Naive thymus-derived CD4-positive, alpha-beta T cell (primary cell): ENCODE results near the gene SLC30A5. TPM values are rescaled to one million over a fixed set of nuclear protein-coding genes. Genes with fewer than 3 reads are reported as not detected.
"Not testable (repeated sequence)": the region's sequence is repeated elsewhere in the genome, so short reads cannot be mapped to it uniquely, and the experiment has no call there.

Experiments
- ATAC-seq: fragments of 150-1000 bp; cut with Tn5 transposase; 2 replicates; pipeline ENCODE4 v1.10.0; 2021; ENCODE audit warnings: mild to moderate bottlenecking, moderate library complexity
- CTCF ChIA-PET: fragments of 350-600 bp; sonication (Branson Sonifier 250); formaldehyde crosslinking; loops from one replicate; lab custom pipeline; 2021; ENCODE audit warnings: antibody characterized with exemption; lab: Charles Lee
- POLR2A ChIA-PET: fragments of 350-600 bp; sonication (Branson Sonifier 250); formaldehyde crosslinking; loops from one replicate; lab custom pipeline; 2021; ENCODE audit warnings: antibody characterized with exemption, inconsistent platforms; lab: Charles Lee
- DNase-seq, 9 donors: peaks; one replicate each; pipeline versions ENCODE4 v3.0.0 to v3.0.0-alpha.2; 2020 to 2022; ENCODE audit warnings: mixed read lengths in 1 of 9
- H3K27ac ChIP-seq: one replicate; pipeline ENCODE4 v1.7.0; 2013; ENCODE audit warnings: mild to moderate bottlenecking, low read depth, low read length, moderate library complexity
- H3K27me3 ChIP-seq, 2 donors: one replicate each; pipeline ENCODE4 v1.7.0; 2013; ENCODE audit warnings: low read length in 2 of 2, mild to moderate bottlenecking in 2 of 2, moderate library complexity in 2 of 2; ENCODE audit not compliant: control insufficient read depth in 2 of 2, insufficient read depth in 2 of 2
- H3K36me3 ChIP-seq, 3 experiments: 1 replicate in 2 of 3; 2 replicates in 1 of 3; pipeline ENCODE4 v1.7.0; 2013; ENCODE audit warnings: low read length in 3 of 3, mild to moderate bottlenecking in 3 of 3, moderate library complexity in 1 of 3; ENCODE audit not compliant: insufficient read depth in 3 of 3, control insufficient read depth in 2 of 3
- H3K4me1 ChIP-seq, 2 donors: one replicate each; pipeline ENCODE4 v1.7.0; 2013; ENCODE audit warnings: low read length in 2 of 2, mild to moderate bottlenecking in 2 of 2, moderate library complexity in 1 of 2; ENCODE audit not compliant: control insufficient read depth in 2 of 2, insufficient read depth in 2 of 2
- H3K4me3 ChIP-seq: 2 replicates; pipeline ENCODE4 v1.7.0; 2013; ENCODE audit warnings: mild to moderate bottlenecking, low read length
- H3K9me3 ChIP-seq, 3 experiments: 1 replicate in 2 of 3; 2 replicates in 1 of 3; pipeline ENCODE4 v1.7.0; 2013; ENCODE audit warnings: low read length in 3 of 3; ENCODE audit not compliant: control insufficient read depth in 2 of 3
- H3K27ac Mint-ChIP-seq, 9 donors: one replicate each; pipeline ENCODE4 v1.8.0; 2020 to 2022; ENCODE audit warnings: mixed read lengths in 9 of 9, mild to moderate bottlenecking in 8 of 9, moderate library complexity in 5 of 9, inconsistent platforms in 2 of 9
- H3K27me3 Mint-ChIP-seq, 5 donors: one replicate each; pipeline ENCODE4 v1.8.0; 2021 to 2022; ENCODE audit warnings: mixed read lengths in 5 of 5, mild to moderate bottlenecking in 1 of 5
- H3K36me3 Mint-ChIP-seq, 5 donors: one replicate each; pipeline ENCODE4 v1.8.0; 2020 to 2022; ENCODE audit warnings: mixed read lengths in 5 of 5, mild to moderate bottlenecking in 3 of 5, inconsistent platforms in 1 of 5
- H3K4me1 Mint-ChIP-seq, 7 donors: one replicate each; pipeline ENCODE4 v1.8.0; 2020 to 2022; ENCODE audit warnings: mixed read lengths in 7 of 7, mild to moderate bottlenecking in 3 of 7, inconsistent platforms in 1 of 7
- H3K4me3 Mint-ChIP-seq, 10 donors: one replicate each; pipeline ENCODE4 v1.8.0; 2020 to 2022; ENCODE audit warnings: mild to moderate bottlenecking in 10 of 10, mixed read lengths in 10 of 10, moderate library complexity in 6 of 10, inconsistent platforms in 2 of 10
- H3K9me3 Mint-ChIP-seq, 11 donors: one replicate each; pipeline ENCODE4 v1.8.0; 2020 to 2022; ENCODE audit warnings: mixed read lengths in 11 of 11, mild to moderate bottlenecking in 4 of 11, inconsistent platforms in 1 of 11, moderate library complexity in 1 of 11
- intact Hi-C, 2 donors: fragments of 100-400 bp; cut with micrococcal nuclease; formaldehyde crosslinking; loops; one replicate each; pipeline ENCODE4 v1.15.1; 2023
- polyA plus RNA-seq, 2 donors: library from polyadenylated mRNA; unstranded; fragments of 300-500 nt; fragmentation: Illumina TruSeq; gene quantifications; one replicate each; pipeline ENCODE4 v1.2.3, GENCODE V29; 2021
- total RNA-seq, 6 experiments: library from RNA in 5 of 6; stranded (reverse) in 5 of 6; gene quantifications; 1 replicate in 5 of 6; 2 replicates in 1 of 6; pipeline ENCODE4 v1.2.3 and lab custom pipeline; 2021 to 2026

SLC30A5 gene
- total and polyA plus RNA-seq, 7 experiments from 2014 or later, result 15.9 to 46.5 (median 32.1) TPM

DNA sequence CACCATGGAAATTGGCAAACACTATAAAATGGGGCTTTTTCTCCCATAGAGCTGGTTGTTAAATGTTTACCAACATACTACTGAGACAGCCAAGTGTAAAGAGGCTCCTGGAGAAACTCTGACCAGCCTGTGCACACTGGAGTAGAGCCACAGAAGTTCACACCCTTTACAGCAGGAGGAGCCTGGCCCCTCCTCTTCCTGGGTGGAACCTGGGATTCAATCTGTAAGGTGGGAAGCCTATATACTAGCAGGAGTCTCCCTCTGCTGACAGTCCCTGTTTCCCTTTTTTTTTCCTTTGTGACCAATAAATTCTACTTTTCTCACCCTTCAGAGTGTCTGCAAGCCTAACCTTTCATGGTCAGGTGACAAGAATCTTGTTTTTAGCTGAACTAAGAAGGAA is 10.4 kb upstream of the SLC30A5 start:
- Histone ChIP-seq H3K9me3 (no peaks in the 10 kb centered on the region), H3K4me1 (no peaks in the 10 kb centered on the region), H3K27me3 (no peaks in the 10 kb centered on the region), H3K36me3 (no peaks in the 10 kb centered on the region), H3K4me3 (no peak overlapping the region), H3K27ac (no peak overlapping the region)
- no peak for ATAC-seq
- POLR2A ChIA-PET, result no interaction called here
- Mint-ChIP-seq H3K9me3 (no peaks in the 10 kb centered on the region), H3K27me3 (no peaks in the 10 kb centered on the region), H3K4me1 (peaks cover 0 to 20% (median 7%) of the 10 kb centered on the region in 7 donors), H3K27ac (no peak overlapping the region), H3K36me3 (no peaks in the 10 kb centered on the region), H3K4me3 (no peak overlapping the region)
- intact Hi-C loops, result no loop called here
- no peak for DNase-seq
- CTCF ChIA-PET, result interaction anchor here (1.0 to 2.2 kb wide), 2 partner anchors 10 to 56 kb away, joined by 3 to 6 read pairs; partner anchors contain the start of gene SLC30A5

DNA sequence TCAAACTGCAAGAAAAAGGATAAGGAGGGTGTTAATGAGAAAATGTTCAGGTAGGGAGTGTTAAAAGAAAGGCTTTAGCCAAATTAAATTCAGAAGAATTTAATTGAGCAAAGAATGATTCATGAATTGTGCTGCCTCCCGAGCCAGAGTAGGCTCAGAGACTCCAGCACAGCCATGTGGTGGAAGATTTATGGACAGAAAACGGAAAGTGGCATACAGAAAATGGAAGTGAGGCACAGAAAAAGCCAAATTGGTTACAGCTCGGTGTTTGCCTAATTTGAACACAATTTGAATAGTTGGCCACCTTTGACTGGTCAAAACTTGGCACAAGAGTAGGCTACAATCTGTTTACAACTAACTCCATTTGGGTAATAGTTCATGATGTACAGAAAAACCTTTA is 9.6 kb upstream of the SLC30A5 start:
- Histone ChIP-seq H3K9me3 (no peaks in the 10 kb centered on the region), H3K4me3 (no peak overlapping the region), H3K27me3 (no peaks in the 10 kb centered on the region), H3K27ac (no peak overlapping the region), H3K36me3 (no peaks in the 10 kb centered on the region), H3K4me1 (no peaks in the 10 kb centered on the region)
- intact Hi-C loops, result no loop called here
- POLR2A ChIA-PET, result no interaction called here
- Mint-ChIP-seq H3K4me3 (no peak overlapping the region), H3K4me1 (peaks cover 0 to 16% (median 7%) of the 10 kb centered on the region in 7 donors), H3K27me3 (no peaks in the 10 kb centered on the region), H3K36me3 (no peaks in the 10 kb centered on the region), H3K27ac (no peak overlapping the region), H3K9me3 (no peaks in the 10 kb centered on the region)
- DNase-seq, result no peak
- no peak for ATAC-seq
- CTCF ChIA-PET, result interaction anchor here (1.0 to 2.2 kb wide), 2 partner anchors 9 to 57 kb away, joined by 3 to 6 read pairs; partner anchors contain the start of gene SLC30A5

- Mint-ChIP-seq H3K4me1 (peaks cover 0 to 15% (median 7%) of the 10 kb centered on the region in 7 donors), H3K4me3 (no peak overlapping the region), H3K27me3 (no peaks in the 10 kb centered on the region), H3K27ac (peak overlapping the region in 1 of 9 donors; percentile 1), H3K9me3 (no peaks in the 10 kb centered on the region), H3K36me3 (no peaks in the 10 kb centered on the region)
- intact Hi-C loops, result no loop called here
- H3K27me3 ChIP-seq, result no peaks in the 10 kb centered on the region
- no peak overlapping the region for H3K4me3 ChIP-seq
- H3K27ac ChIP-seq, result no peak overlapping the region
- POLR2A ChIA-PET, result interaction anchor here (0.6 kb wide), 1 partner anchor 503 kb away, joined by 4 read pairs; no protein-coding TSS in a partner anchor
- no peaks in the 10 kb centered on the region for H3K4me1 ChIP-seq
- DNase-seq (no peak), ATAC-seq (no peak)
- CTCF ChIA-PET, result interaction anchor here (1.1 to 2.2 kb wide), 2 partner anchors 9 to 13 kb away, joined by 4 to 6 read pairs; partner anchors contain the start of gene SLC30A5
- H3K9me3 ChIP-seq, result no peaks in the 10 kb centered on the region
- H3K36me3 ChIP-seq, result no peaks in the 10 kb centered on the region
Observed at GRCh38 chr5:69084903-69085302, 8.9 kb upstream of the SLC30A5 start.

DNA sequence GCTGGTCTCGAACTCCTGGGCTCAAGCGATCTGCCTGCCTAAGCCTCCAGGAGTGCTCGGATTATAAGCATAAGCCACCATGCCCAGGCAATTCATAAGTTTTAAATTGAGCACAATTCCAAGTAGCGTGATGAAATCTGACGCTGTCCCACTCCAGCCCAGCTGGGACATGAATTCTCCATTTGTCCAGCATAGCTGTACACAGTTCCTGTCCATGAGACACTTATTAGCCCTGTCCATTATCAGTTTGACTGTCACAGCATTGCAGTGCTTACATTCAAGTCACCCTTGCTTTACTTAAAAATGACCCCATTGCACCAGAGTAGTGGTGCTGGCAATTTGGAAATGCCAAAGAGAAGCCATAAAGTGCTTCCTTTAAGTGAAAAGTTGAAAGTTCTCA is 7.6 kb upstream of the SLC30A5 start:
- Mint-ChIP-seq H3K36me3 (no peaks in the 10 kb centered on the region), H3K27ac (no peak overlapping the region), H3K4me1 (peaks cover 0 to 18% (median 7%) of the 10 kb centered on the region in 7 donors), H3K9me3 (no peaks in the 10 kb centered on the region), H3K27me3 (no peaks in the 10 kb centered on the region), H3K4me3 (no peak overlapping the region)
- Histone ChIP-seq H3K27me3 (no peaks in the 10 kb centered on the region), H3K4me1 (no peaks in the 10 kb centered on the region), H3K36me3 (no peaks in the 10 kb centered on the region), H3K4me3 (no peak overlapping the region), H3K27ac (no peak overlapping the region), H3K9me3 (no peaks in the 10 kb centered on the region)
- intact Hi-C loops, result no loop called here
- ChIA-PET CTCF (interaction anchor here (1.1 kb wide), 1 partner anchor 14 kb away, joined by 4 read pairs; no protein-coding TSS in a partner anchor), POLR2A (no interaction called here)
- DNase-seq (no peak), ATAC-seq (no peak)

DNA sequence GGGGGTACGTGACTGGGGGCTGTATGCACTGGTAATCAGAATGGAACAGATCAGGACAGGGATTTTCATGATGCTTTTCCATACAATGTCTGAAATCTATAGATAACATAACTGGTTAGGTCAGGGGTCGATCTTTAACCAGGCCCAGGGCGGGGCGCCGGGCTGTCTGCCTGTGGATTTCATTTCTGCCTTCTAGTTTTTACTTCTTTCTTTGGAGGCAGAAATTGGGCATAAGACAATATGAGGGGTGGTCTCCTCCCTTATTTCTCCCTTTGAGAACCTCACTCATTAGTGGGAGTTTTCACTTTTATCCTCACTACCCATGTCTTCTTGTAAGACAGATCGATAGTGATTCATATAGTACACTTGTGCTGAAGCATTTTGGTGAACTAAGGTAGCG is 5.8 kb upstream of the SLC30A5 start:
- H3K27me3 Mint-ChIP-seq, H3K27ac ChIP-seq, ATAC-seq, CTCF ChIA-PET, H3K9me3 Mint-ChIP-seq, DNase-seq, H3K36me3 Mint-ChIP-seq, H3K27me3 ChIP-seq, POLR2A ChIA-PET, H3K27ac Mint-ChIP-seq, H3K4me3 ChIP-seq, intact Hi-C loops, H3K36me3 ChIP-seq, H3K4me1 ChIP-seq, H3K9me3 ChIP-seq, H3K4me3 Mint-ChIP-seq: not testable (repeated sequence)
- peaks cover 0 to 19% (median 7%) of the 10 kb centered on the region in 7 donors for H3K4me1 Mint-ChIP-seq

- DNase-seq (no peak), ATAC-seq (no peak)
- Mint-ChIP-seq H3K27ac (no peak overlapping the region), H3K9me3 (peaks cover 0 to 2% (median 0%) of the 10 kb centered on the region in 11 donors), H3K4me3 (no peak overlapping the region), H3K4me1 (peaks cover 0 to 13% (median 5%) of the 10 kb centered on the region in 7 donors), H3K27me3 (no peaks in the 10 kb centered on the region), H3K36me3 (no peaks in the 10 kb centered on the region)
- Histone ChIP-seq H3K4me3 (no peak overlapping the region), H3K27me3 (no peaks in the 10 kb centered on the region), H3K27ac (no peak overlapping the region), H3K9me3 (no peaks in the 10 kb centered on the region), H3K36me3 (peaks cover 0 to 5% (median 0%) of the 10 kb centered on the region in 3 experiments), H3K4me1 (peaks cover 6 to 8% of the 10 kb centered on the region in 2 donors)
- ChIA-PET POLR2A (interaction anchor here (0.5 kb wide), 1 partner anchor 200 kb away, joined by 5 read pairs; no protein-coding TSS in a partner anchor), CTCF (interaction anchor here (1.1 kb wide), 1 partner anchor 15 kb away, joined by 4 read pairs; no protein-coding TSS in a partner anchor)
- intact Hi-C loops, result loop anchor here (5.0 to 10.0 kb wide), 3 partner anchors 803 to 1885 kb away; partner anchors contain the start of gene PIK3R1 (in 1 of the 2)
Observed at GRCh38 chr5:69090158-69090557, 3.7 kb upstream of the SLC30A5 start.

DNA sequence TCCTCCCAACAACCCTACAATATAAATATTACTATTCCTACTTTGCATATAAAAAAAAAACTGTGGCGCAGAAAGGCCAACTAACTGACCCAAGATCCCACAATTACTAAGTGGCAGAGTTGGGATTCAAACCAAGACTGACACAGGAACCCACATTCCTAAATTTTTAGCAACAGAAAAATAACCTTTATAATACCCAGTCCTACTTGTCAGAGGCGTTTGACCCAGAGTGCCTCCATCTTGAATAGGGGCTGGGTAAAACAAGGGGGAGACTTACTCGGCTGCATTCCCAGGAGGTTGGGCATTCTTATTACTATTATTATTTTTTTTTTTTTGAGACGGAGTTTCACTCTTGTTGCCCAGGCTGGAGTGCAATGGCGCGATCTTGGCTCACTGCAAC is 2.0 kb upstream of the SLC30A5 start:
- Mint-ChIP-seq H3K36me3 (peaks cover 0 to 5% (median 4%) of the 10 kb centered on the region in 5 donors), H3K27ac (no peak overlapping the region), H3K27me3 (no peaks in the 10 kb centered on the region), H3K9me3 (peaks cover 0 to 2% (median 0%) of the 10 kb centered on the region in 11 donors), H3K4me1 (peaks cover 8 to 28% (median 21%) of the 10 kb centered on the region in 7 donors), H3K4me3 (no peak overlapping the region)
- H3K36me3 ChIP-seq, result peaks cover 0 to 9% (median 0%) of the 10 kb centered on the region in 3 experiments
- H3K4me1 ChIP-seq, result peaks cover 9 to 17% of the 10 kb centered on the region in 2 donors
- no peaks in the 10 kb centered on the region for H3K27me3 ChIP-seq
- DNase-seq (no peak), ATAC-seq (no peak)
- intact Hi-C loops, result loop anchor here (2.0 to 10.0 kb wide), 4 partner anchors 401 to 1887 kb away; partner anchors contain the start of genes OCLN (in 1 of the 2) and PIK3R1 (in 1 of the 2)
- H3K4me3 ChIP-seq, result no peak overlapping the region
- no peak overlapping the region for H3K27ac ChIP-seq
- CTCF ChIA-PET, result no interaction called here
- POLR2A ChIA-PET, result no interaction called here
- no peaks in the 10 kb centered on the region for H3K9me3 ChIP-seq
